Stimulated activated CD4-positive, alpha-beta T cell treated with anti-CD3 and anti-CD28 coated beads, Interleukin-4, amount 100 ng/mL, for 48 hours (primary cell): Measurements from ENCODE around the gene HP.
"Not testable (repeated sequence)": the region's sequence is repeated elsewhere in the genome, so short reads cannot be mapped to it uniquely, and the experiment has no call there.

Experiments used
- DNase-seq, 2 donors: peaks; one replicate each; pipeline ENCODE4 v3.0.0-alpha.2; 2020; ENCODE audit warnings: low read depth in 2 of 2

Gene HP

DNA sequence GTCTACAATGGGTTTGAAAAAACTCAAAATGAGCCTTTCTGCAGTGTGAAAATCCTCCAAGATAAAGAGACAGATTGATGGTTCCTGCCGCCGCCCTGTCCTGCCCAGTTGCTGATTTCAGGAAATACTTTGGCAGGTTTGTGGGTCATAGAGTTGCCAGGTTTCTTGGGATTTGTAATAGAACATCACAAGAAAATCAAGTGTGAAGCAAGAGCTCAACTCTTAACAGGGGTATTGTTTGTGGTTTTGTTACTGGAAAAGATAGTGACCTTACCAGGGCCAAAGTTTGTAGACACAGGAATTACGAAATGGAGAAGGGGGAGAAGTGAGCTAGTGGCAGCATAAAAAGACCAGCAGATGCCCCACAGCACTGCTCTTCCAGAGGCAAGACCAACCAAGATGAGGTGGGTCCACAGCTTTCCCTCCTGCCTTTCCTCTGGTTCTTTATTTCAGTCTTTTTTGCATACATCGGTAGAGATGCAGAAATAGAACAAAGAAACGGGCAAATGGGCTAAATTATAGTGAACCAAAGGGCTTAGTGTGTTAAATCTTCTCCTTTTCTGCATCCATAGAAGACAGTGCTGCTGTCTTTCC lies at the start of gene HP:
Gene HP (plus strand): TSS at position 252 of the 594 bp plus-strand sequence. CDS start 148 bp downstream, at position 400.
- not testable (repeated sequence) for DNase-seq

DNA sequence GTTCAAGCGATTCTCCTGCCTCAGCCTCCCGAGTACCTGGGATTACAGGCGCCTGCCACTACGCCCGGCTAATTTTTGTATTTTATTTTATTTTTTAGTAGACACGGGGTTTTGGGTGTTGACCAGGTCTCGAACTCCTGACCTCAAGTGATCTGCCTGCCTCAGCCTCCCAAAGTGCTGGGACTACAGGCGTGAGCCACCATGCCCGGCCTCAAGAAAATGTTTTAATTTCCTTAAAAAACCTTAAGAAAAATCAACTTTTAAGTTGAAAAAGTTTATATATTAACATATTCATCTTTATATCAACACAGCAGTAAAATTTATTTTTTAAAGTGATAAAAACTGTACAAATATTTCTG lies 46.3 kb upstream of the HP start:
- DNase-seq = not testable (repeated sequence)

GRCh38 chr16:72008424-72009216 lies 45.7 kb upstream of the HP start, which contains the start of gene DHODH:
Gene DHODH (plus strand): TSS chr16:72008744. CDS start chr16:72008765, 21 bp downstream.
- peak; percentile 95 to 97 for DNase-seq

DNA sequence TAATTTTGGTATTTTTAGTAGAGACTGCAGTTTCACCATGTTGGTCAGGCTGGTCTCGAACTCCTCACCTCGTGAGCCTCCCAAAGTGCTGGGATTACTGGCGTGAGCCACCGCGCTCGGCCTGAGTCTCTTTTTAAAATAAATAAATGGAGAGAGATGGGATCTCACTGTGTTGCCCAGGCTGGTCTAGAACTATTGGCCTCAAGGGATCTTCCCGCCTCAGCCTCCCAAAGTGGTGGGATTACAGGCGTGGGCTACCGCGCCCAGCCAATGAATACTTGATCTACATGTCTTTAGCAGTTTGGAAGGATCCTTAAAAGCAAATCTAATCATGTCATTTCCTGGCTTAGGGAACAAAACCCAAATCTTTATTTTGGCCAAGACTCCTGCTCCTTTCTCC lies 44.5 kb upstream of the HP start:
- DNase-seq = no peak

DNA sequence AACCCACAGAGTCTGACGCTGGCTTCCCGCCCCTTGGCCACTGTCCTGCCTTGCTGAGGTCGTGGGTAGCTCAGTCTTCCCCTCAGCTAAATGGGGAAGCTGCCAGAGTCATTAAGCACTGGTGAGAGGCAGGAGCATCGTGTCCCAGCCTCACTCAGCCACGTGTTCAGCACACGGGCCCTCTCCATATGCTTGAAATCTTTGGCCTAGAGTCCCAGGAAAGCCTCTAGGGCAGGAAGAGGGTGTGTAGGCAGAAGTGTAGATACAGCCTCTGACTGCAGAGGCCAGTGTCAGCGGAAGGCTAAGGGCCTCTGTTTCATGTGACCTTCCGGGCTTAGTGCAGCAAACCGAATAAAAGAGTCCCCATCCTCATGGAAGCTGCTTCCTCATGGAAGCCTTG lies 41.7 kb upstream of the HP start:
- no peak for DNase-seq

DNA sequence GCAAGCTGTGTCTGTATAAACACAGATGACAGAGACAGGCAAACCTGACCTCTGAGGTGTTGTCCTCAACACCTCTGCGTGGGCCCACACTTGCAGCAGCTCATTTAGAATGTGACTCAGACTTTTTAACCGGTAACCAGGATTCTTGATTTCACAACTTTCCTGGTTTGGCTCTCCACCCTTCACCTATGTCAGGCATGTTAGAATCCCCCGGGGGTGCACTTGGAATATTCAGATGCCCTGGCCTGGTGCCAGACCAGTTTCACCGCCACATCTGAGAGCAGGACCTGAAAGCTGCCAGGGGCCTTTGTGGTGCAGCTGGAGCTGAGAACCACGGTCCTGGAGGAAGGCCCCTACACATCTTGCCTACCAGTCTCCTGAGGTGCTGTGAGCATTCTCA lies 40.9 kb upstream of the HP start:
- DNase-seq = no peak

DNA sequence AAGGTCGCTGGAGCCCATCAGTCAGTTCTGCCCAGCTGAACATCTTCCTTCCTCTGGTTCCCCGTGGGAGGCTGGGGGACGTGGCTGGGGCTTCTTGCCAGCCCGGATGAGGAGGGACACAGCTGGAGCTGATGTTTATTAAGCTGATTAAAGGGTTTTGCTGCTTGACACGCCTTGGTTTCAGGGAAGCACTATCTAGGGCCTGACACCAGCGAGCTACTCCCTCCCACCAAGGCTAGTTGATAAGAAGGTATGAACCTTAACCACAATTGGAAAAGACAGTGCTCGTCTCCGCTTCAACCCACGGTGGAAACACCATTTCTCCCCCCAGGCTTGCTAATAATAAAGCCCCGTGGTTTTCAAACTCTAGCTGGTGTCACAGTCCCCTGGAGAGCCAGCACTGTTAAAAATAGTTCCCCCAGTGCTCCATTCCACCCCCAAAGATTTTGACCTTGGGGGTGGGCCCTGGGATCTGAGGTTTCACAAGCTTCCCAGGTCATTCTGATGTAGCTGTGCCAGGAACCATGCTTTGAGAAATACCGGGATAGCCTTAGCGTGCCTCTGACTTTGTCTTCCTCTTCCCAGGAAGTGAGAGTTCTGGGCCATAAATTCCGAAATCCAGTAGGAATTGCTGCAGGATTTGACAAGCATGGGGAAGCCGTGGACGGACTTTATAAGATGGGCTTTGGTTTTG lies 40.3 kb upstream of the HP start:
- no peak for DNase-seq

DNA sequence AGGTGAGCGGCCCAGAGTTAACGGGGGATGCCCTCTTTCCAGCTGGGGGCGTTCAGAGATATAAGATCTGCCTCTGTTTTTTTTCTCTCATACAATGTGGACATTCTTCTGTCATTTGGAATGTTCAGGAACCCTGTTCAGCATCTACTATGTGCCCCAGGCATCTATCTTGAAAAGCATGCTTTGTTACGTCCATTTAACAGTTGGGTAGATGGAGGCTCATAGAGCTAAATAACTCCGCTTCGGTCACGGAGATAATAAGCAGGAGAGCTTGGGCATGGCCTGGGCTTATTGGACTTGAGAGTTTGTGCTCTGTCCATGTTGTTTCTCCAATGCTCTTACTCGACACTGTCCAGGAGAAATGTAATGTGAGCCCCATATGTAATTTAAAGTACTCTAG lies 39.6 kb upstream of the HP start:
- no peak for DNase-seq

DNA sequence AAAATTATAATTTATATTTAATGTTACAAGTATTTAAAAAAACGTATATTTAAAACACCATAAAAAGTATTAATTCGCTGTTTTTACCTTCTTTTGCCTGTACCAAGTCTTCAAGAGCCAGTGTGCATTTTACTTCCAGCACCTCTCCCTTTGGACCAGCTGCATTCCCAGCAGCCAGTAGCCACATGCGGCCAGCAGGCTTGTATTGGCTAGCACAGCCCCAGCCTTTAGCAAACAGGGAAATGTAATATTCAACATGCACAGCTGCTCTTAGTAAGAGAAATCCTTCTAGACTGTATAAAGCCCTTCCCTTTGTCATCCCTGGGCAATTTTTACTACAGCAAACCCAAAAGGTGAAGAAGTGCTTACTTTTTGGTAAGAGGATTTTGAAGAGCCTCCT lies 39.2 kb upstream of the HP start:
- DNase-seq = no peak

- DNase-seq = no peak
These were observed 35.8 kb upstream of the HP start for GRCh38 chr16:72018470-72018869.

- DNase-seq = no peak
These were observed 33.3 kb upstream of the HP start for GRCh38 chr16:72021043-72021442.

DNA sequence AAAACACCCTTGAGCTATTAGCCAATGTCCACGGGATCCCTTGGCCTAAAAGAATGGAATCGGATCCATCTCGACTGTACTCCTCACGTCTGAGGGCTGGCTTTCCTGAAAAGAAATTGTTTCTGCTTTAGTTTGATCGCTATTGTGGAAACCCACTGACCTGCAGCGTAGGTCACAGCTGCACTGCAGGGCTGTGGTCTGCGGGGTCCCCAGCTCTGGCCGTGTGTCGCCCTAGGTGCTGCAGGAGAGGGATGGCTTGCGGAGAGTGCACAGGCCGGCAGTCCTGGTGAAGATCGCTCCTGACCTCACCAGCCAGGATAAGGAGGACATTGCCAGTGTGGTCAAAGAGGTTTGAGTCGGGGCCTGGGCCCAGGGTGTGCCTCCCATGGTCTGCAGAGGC lies 32.2 kb upstream of the HP start:
- no peak for DNase-seq

DNA sequence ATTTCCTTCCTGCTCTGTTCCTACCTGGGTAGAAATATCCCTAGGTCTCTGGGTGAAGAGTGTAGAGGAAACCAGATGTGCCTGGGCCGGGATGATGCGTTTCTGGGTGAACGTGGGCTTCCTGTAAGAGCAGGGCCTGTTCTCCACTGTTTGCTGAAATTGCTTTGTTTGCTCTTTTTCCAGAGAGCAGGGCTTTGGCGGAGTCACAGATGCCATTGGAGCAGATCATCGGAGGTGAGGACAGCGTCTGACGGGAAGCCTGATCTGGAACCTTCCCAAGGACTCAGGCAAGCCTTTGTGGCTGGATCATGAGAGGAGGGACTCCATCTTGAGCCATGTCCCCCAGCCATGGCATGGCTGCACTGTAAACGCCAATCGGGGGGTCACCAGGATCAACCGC lies 30.3 kb upstream of the HP start:
- no peak for DNase-seq

- DNase-seq = no peak
These were observed 29.4 kb upstream of the HP start for GRCh38 chr16:72024862-72025382.

DNA sequence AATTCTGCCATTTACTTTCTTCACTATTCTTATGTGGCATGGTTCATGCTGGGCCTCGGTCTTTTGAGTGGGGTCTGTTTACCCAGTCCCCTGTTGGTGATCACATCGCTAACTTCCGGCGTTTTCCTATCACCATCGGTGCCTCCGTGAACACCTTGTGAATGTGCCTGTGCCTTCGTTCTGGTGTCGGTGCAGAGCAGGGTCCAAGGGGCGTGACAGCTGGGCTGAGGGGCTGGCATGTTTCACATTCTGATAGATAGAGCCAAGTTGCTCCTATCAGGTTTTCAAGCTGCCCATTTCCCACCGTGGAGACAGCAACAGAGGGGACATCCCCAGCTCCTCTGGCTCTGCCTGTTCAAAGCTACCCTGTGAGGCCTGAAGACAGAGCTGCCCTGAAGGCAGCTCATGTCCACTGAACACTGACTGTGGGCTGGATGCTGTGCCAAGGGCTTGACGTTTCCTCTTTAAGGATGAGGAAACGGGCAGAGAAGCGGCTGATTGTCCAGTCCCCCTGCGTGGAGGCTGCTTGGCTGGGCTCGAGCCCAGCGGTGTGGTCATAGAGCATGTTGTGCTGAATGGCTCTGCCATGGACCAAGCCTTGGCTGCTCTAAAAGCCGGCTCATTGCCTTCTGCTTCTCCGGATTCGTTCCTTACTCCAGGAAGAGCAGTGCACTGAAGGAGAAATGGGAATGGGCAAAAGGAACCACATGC lies 28.7 kb upstream of the HP start:
- no peak for DNase-seq

- no peak for DNase-seq
These were observed 26.5 kb upstream of the HP start for GRCh38 chr16:72027669-72028378.

DNA sequence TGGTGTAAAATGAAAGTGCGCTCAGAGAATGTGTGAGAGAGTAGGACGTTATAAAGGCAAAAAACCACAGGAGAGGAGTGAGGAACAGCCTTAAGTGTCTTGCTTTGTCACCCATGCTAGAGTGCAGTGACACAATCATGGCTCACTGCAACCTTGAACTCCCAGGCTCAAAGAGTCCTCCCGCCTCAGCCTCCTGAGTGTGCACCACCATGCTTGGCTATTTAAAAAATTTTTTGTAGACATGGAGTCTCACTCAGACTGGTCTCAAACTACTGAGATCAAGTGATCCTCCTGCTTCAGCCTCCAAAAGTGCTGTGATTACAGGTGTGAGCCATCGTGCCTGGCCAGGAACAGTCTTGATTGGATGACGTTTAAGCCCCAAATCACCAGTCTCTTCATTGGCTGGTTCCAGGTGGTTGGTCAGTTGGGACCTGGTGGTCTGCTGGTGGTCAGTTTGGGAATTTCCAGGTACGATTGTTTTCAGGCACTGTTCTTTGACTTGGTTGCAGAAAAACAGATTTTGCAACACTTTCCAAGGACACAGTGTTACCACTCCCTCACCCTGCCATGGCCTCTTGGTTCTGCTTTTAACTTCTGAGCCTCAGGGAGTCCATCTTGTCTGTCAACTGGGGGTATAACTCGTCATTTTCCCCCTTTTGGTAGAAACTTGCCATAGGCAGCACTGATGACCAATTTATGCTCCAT lies 24.6 kb upstream of the HP start:
- DNase-seq = no peak

- no peak for DNase-seq
These were observed 20.9 kb upstream of the HP start for GRCh38 chr16:72033437-72033836.

DNA sequence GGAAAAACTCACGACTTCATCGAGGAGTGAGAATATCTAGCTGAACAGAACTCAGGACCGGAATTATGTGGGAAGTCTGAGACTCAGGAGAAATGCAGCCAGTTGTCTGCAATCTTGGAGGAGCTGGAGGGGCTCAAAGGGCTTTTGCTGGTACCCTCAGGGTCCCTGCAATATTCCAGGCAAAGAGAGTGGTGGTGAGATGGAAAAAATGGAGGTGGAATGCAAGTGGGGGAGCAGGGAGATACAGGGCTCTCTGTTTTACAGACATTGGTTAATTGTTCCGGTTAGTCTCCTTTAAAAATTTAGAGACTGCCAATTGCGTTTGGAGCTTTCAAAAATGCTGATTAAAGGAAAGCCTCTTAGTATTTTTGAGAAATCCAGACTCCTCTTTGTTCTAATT lies 18.2 kb upstream of the HP start:
- no peak for DNase-seq

- DNase-seq = no peak
These were observed 12.1 kb upstream of the HP start for GRCh38 chr16:72042157-72042660.

- no peak for DNase-seq
These were observed 11.2 kb upstream of the HP start for GRCh38 chr16:72043058-72043457.
